ENCODE measurements around the gene TRIM52.
"Not testable (repeated sequence)": the region's sequence is repeated elsewhere in the genome, so short reads cannot be mapped to it uniquely, and the experiment has no call there.

The TRIM52 gene

GRCh38 chr5:181260720-181261319 is at the start of gene TRIM52:
Gene TRIM52, minus strand, starts transcription at chr5:181261143. Its CDS starts 330 bp downstream, at chr5:181260813.
- no peak for DNase-seq

DNA sequence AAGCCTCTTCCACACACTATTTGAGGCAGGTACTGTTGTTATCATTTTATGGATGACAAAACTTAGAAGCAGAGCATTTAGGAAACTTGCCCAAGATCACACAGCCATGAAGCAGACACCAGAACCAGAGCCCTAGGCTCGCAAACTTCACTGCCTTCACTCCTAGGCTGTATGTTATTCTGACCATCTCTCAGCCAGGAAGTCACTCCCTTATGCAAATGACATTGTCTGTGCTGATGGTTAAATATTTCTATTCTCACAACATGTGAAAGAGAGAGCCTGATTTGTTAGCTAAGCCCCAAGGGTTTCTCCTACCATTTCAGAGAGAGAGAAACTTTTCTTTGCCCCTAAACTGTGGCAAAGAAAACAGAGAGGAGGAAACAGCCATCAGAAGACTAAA is 26.4 kb upstream of the TRIM52 start:
- not testable (repeated sequence) for DNase-seq

- not testable (repeated sequence) for DNase-seq
Observed at GRCh38 chr5:181285962-181286705, 25.2 kb upstream of the TRIM52 start.

- DNase-seq, result not testable (repeated sequence)
Observed at GRCh38 chr5:181283841-181284755, 23.2 kb upstream of the TRIM52 start.

DNA sequence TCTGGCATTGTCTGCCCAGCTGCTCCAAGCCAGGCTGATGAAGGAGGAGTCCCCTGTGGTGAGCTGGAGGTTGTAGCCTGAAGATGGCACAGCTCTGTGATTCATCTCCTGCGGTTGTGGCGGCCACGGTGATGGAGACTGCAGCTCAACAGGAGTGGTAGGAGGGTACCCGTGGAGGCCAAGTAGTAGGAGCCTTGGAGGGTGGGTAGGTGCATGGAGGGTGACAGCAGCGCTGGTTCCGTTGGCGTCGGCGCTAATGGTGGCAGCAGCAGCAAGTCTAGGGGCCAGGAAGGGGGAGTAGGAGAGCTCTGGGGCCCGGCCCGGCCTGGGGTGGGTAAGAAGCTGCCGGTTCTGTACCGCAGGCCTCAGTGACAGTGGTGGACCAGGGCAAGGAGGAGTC is 22.4 kb upstream of the TRIM52 start:
- no peak for DNase-seq

DNA sequence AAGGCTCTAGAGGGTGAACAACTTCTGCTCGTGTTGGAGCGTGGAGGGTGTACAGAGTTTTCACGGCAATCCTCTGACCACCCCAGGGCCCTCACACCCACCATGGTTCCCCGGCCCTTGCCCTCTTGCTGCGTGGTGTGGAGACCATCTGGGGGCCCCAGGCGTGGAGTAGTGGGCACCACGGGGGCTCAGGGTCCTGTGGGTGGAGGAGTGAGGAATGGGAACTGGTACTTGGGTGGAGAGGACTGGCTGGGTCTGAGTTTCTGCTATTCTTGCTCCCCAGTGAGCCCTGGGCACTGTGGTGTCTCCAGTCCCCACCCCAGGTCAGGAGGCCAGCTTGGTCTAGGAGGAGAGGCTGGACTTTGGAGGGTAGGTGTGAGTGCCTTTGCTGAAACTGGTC is 21.9 kb upstream of the TRIM52 start:
- no peak for DNase-seq

DNA sequence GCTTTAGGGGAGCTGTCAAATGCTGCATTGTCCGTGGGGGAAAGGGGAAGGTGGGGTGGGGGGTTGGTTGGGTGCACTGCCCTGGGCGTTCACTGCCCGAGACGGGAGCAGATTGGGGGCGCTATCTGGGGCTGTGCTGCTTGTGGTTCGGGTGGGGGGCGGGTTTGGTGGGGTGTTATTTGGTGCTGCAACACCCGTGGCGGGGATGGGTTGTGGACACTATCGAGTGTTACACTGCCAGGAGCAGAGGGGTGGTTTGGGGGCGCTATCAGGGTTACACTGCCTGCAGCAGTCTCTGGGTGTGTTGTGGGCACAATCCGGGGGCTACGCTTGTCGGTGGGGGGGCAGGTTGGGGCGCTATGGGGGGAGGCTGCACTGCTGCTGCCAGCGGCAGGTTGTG is 21.5 kb upstream of the TRIM52 start:
- DNase-seq, result not testable (repeated sequence)

DNA sequence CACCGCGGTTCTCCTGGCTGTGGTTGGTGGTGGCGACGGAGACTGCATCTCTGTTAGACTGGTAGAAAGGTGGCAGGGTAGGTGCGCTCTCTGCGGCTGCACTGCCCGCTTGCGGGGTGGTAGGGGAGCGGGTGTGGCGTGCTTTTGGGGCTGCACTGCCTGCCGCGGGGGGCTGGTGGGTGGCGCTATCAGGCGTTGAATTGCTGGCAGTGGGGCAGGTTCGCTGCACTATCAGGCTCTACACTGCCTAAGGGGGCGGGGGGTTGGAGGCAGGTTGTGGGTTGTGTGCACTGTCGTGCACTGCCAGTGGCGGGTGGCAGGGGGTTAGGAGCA is 21.0 kb upstream of the TRIM52 start:
- DNase-seq, result no peak

DNA sequence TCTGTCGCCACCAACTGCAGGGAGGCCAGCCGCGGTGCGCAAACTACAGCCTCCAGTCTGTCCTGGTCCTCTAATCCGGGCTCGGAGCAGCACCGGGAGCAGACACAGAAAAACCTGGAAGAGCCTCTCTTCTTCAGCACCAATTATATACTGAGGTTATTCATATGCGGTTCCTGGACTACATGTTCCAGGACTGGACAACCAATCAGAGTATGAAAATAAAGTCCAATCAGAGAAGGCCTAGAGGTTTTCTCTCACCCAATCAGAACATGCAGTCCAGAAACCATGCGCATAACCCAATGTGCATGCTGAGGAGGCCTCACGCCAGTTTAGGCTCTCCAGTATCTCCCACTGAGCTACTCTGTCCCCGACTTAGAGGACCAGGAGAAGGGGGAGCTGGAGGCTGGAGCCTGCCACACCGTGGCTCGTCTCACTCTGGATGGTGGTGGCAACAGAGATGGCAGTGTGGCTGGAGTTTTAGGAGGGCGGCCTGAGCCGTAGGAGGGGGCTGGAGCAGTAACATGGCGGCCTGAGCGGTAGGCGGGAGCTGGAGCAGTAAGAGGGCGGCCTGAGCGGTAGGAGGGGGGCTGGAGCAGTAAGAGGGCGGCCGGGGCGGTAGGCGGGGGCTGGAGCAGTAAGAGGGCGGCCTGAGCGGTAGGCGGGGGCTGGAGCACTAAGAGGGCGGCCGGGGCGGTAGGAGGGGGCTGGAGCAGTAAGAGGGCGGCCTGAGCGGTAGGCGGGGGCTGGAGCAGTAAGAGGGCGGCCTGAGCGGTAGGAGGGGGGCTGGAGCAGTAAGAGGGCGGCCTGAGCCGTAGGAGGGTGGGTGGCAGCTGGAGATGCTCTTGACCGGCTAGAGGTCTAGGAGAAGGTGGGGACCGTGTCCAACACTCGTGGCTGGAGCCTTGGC is 20.4 kb upstream of the TRIM52 start:
- DNase-seq, result no peak

DNA sequence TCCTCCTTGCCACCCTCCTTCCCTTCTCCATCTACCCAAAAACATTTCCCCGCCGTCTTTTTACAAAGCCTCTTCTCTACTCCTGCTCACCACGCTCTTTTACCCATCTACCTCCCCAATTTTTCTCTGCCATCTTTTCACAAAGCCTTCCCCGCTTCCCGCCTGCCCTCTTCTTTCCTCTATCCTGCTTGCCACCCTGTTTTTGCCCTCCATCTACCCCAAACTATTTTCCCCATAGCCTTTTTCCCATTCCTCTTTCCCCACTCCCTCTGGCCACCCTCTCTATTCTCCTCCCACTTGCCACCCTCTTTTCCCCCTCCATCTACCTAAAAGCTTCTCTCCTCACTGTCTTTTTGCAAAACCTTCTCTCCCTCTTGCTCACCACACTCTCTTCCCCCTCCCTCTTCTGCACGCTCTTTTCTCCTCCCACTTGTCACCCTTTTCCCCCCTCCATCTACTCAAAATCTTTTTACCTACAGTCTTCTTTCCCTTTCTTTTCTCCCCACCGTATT is 19.4 kb upstream of the TRIM52 start:
- no peak for DNase-seq

DNA sequence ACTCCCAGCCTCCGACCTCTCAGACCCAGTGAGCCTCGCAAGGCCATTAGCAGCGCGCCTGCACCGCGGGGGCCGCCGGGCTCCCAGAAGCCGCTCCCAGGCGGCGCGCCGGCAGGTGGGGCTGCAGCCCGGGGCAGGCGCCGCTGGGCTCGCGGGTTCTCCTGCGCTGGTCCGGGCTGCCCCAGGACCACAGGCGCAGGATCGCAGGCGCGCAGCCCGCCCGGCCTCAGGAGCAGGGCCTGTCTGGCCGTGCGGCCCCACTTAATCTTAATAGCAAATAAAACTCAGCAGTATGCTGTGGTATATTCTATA is 12.4 kb upstream of the TRIM52 start:
- DNase-seq, result not testable (repeated sequence)

DNA sequence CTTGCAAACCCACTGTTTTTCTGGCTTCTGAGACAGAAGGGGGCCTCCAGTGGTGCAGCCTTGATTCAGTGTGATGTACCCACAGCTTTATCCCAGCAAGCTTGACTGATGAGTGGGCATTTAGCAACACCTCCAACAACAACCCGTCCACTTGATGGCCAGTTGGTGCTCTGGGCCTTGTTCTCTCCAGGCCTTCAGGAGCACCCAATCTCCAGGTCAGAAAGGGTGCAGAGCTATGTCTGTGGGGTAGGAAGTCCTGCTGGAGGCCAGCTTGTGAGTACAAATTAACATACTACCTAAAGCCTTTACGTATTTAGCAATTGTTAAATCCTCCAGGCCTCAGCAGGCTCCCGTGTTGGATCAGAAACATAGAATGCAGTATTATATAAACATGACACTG is 10.1 kb upstream of the TRIM52 start:
- DNase-seq, result no peak

DNA sequence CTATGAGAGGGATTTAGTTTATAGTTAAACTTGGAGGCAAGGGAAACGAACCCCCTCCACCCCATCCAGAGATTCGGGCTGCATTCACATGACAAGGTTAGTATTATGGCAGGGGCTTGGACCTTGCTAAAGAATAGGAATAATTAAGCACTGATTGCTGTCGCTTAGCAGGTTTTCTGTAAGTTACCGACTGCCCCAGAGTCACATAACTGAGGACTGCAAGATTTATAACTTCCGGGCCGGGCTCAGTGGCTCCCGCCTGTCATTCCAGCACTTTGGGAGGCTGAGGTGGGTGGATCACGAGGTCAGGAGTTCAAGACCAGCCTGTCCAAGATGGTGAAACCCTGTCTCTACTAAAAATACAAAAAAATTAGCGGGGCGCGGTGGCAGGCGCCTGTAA is 7.0 kb upstream of the TRIM52 start:
- DNase-seq, result not testable (repeated sequence)

GRCh38 chr5:181267291-181267904 is 6.5 kb upstream of the TRIM52 start:
- not testable (repeated sequence) for DNase-seq

DNA sequence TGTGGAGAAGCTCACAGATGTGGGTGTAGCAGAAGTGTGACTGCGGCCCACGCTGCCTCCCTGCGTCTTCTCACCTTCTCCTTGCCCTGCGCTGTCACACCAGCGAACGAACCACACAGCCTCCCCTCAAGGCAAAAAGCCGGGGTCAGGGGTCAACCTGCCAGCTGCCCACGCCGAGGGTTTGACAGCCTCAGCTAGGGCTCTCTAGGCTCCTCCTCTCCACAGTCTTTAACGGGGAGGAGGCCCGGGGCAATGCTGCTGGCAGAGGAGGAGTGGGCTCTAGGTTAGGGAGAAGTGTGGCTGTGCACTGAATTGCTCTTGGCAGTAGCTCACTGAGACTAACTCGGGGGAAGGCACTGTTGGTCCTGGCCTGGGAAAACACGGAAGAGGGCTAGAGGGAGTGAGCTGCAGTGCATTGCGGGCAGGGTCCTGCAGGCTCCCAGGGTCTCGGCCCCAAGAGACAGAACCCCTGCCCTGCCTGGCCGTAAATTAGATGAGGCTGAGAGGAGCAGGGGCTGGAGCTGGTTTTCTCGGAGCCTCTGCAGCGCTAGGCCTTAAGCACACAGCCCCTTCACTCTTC is 4.2 kb upstream of the TRIM52 start:
- DNase-seq, result no peak

- no peak for DNase-seq
Observed at GRCh38 chr5:181263633-181264032, 2.7 kb upstream of the TRIM52 start.

DNA sequence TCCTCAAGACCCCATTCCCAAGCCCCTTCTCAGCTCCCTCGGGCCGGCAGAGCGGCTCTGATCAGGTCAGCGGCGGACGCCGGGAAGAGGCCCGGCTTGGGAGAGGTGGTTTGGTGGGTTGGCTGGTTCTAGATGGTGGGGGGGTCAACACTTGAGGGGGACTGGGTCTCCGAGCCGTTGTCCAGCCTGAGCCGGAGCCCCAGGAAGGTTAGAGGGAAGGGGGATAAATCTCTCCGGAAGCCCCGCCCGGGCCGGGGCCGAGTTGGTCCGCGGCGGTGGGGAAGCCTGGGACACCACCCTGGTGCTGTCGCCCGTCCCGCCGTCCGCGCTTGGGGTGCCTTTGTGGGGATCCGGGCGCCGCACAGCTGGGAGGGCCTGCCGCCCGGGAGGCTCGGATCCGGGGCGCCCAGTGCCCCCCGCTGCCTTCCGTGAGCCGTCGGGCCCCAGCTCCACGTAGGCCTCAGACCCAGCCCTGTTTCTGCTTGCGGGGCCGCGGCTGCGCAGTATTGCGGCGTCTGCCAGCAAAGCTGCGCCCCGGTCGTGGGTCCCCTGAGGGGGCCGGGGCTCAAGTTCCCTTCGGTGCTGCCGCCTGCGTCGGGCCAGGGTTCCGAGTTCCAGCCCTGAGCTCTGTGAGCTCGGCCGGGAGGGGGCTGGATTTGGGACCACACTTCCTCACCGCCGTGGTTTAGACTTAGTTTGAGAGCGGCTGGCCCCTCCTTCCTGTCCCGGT is 542 bp upstream of the TRIM52 start:
- DNase-seq, result no peak

GRCh38 chr5:181259974-181260719 is 796 bp downstream of the TRIM52 start:
- no peak for DNase-seq

- DNase-seq, result no peak
Observed at GRCh38 chr5:181259283-181259682, 1.7 kb downstream of the TRIM52 start.

DNA sequence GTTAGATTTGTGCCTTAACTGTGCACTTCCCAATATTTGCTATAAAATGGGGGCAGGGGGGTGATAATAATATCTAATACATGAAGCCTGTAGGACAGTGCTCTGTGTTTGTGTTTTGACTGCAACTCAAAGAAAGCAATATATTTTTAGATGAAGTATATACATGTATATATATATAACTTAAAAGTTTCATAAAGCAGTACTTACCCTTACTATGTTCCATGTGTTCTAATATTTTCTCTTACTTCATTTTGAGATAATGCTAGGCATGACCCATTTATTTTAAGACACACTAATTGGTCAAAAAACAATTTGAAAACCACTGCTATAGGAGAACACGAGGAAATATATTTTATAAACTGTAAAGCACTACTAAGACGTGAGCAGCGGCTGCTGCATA is 2.4 kb downstream of the TRIM52 start:
- DNase-seq, result no peak

All from DMS 273 treated with DMSO at 0.1 percent for 48 hours (cell line).